Measurements from ENCODE around the gene POLA1.

DNA sequence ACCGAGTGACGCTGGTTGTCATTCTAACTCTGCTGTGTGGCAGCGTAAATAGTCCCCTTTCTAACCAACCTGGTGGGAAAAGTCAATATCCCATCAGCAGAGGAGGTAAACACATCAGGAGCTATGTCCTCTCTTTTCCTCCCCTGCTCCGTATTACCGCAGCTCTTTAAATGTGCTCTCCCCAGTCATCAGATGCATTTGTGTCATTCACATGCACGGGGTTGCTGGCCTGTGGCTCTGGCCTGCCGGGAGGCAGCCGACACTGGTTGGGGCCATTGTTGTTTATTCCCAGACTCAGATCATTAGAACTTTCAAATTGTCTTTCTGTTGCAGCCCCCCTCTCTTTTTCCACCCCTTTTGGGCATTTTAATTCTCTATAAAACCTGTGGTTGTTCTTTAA is 300.2 kb downstream of the POLA1 start:
- TF ChIP-seq, protein P1, sequence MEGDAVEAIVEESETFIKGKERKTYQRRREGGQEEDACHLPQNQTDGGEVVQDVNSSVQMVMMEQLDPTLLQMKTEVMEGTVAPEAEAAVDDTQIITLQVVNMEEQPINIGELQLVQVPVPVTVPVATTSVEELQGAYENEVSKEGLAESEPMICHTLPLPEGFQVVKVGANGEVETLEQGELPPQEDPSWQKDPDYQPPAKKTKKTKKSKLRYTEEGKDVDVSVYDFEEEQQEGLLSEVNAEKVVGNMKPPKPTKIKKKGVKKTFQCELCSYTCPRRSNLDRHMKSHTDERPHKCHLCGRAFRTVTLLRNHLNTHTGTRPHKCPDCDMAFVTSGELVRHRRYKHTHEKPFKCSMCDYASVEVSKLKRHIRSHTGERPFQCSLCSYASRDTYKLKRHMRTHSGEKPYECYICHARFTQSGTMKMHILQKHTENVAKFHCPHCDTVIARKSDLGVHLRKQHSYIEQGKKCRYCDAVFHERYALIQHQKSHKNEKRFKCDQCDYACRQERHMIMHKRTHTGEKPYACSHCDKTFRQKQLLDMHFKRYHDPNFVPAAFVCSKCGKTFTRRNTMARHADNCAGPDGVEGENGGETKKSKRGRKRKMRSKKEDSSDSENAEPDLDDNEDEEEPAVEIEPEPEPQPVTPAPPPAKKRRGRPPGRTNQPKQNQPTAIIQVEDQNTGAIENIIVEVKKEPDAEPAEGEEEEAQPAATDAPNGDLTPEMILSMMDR (IDR thresholded peaks at IDR 0.05): no peak
- no peak for TF ChIP-seq POLR2A (IDR thresholded peaks at IDR 0.05)
- no peak for TF ChIP-seq POLR2AphosphoS5 (IDR thresholded peaks at IDR 0.05)
- TF ChIP-seq EP300 (IDR thresholded peaks at IDR 0.05): no peak
